C4-2B (cell line): ENCODE measurements around the gene GTPBP6.

Experiments used
- H3K27ac ChIP-seq: fragments of 450-650 bp; 2 replicates; pipeline ENCODE4 v1.5.1; 2017
- CTCF ChIP-seq: fragments of 450-650 bp; conservative IDR thresholded peaks from 2 replicates; pipeline ENCODE4 v1.5.1; 2017; ENCODE audit warnings: mild to moderate bottlenecking
- ZFX ChIP-seq: fragments of 450-650 bp; IDR thresholded peaks from 2 replicates; pipeline ENCODE4 v1.6.1; 2017

The GTPBP6 gene

GRCh38 chrX:298993-299392 lies 19.6 kb downstream of the GTPBP6 start:
- TF ChIP-seq ZFX, result no peak
- TF ChIP-seq CTCF, result no peak
- no peak overlapping the region for H3K27ac ChIP-seq

DNA sequence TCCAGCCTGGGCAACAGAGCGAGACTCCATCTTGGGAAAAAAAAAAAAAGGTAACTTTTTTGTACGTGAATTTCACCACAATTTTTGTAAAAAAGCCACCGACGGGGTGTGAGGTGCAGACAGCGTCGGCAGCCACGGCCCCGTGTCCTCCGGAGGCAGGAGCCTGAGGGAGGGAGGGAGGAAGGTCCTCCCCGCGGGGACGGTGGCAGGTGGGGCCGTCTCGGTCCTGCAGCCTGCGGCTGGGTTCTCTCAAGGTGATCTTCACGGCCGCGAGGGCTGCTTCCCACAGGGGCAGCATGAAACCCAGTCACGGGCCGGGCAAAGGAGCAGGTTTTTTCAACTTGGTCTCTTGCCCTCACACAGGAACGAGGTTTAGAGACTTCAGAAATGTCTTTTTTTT lies 23.5 kb downstream of the GTPBP6 start:
- H3K27ac ChIP-seq, result no peak overlapping the region
- TF ChIP-seq CTCF (no peak), ZFX (no peak)

GRCh38 chrX:292900-293897 lies 25.4 kb downstream of the GTPBP6 start:
- TF ChIP-seq ZFX (no peak), CTCF (no peak)
- no peak overlapping the region for H3K27ac ChIP-seq

GRCh38 chrX:291411-291901 lies 27.1 kb downstream of the GTPBP6 start:
- no peak overlapping the region for H3K27ac ChIP-seq
- TF ChIP-seq CTCF (no peak), ZFX (no peak)

DNA sequence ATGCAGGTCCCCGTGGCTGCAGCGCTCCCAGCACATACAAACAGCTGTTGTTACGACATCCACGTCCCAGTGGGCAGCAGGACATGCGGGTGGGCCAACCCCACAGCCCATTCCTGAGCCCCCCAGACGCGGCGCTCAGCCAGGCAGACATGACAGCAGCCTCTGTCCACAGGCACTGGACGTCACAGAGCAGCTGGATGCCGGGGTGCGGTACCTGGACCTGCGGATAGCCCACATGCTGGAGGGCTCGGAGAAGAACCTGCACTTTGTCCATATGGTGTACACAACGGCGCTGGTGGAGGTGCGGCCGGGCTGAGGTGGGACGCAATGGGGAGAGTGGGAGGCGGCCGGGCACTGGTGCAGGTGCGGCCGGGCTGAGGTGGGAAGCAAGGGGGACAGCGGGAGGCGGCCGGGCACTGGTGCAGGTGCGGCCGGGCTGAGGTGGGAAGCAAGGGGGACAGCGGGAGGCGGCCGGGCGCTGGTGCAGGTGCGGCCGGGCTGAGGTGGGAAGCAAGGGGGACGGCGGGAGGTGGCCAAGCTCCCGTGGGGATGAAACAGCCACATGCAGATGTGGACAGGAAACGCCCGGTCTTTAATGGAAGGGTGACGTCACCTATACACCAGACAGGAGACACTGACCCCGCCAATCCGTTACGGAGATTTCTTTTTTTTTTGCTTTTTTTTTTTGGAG lies 28.0 kb downstream of the GTPBP6 start:
- H3K27ac ChIP-seq, result no peak overlapping the region
- no peak for TF ChIP-seq ZFX
- TF ChIP-seq CTCF, result no peak

GRCh38 chrX:288561-288991 lies 30.0 kb downstream of the GTPBP6 start:
- TF ChIP-seq ZFX, result no peak
- TF ChIP-seq CTCF, result no peak
- H3K27ac ChIP-seq, result no peak overlapping the region

- no peak overlapping the region for H3K27ac ChIP-seq
- TF ChIP-seq CTCF (no peak), ZFX (no peak)
Measured at GRCh38 chrX:287670-288069, 30.9 kb downstream of the GTPBP6 start.
